ENCODE data around the gene COL20A1. TPM values are rescaled to one million over a fixed set of nuclear protein-coding genes. Genes with fewer than 3 reads are reported as not detected.

Gene COL20A1
- total RNA-seq, 1 donor from 2014 or later = 0.14 TPM

DNA sequence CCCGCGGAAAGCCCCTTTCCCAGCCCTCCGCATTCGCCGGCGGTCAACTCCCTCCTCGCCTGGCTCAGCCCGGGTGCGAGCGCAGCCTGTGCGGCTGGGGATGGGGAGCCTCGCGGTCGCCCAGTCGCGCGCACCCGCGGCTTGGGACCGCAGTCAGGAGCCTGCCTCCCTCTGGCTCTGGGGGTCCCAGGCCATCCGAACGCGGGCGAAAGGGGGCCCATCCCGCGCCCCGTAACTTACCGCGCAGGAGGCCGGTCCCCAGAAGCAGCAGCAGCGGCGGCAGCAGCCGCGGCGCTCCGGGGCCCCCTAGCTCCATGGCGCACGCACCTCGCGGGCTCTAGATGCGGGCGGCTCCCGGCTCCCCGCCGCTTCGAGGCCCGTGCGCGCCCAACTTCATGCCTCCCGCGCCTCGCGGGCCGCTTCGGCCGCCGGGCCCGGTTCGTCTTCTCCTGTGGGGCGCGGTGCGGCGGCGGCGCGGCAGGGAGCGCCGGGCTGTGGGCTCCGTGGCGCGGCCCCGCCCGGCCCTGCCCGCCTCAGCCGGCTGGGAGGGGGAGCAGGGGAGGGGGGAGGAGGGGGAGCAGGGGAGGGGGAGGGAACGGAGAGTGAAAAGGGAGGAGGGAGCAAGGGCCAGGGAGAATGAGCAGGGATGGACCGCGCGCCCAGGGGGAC is 68.0 kb downstream of the COL20A1 start, which contains the start of gene CHRNA4:
Gene CHRNA4 (minus strand): TSS at position 500 of the 669 bp plus-strand sequence. CDS start 184 bp downstream, at position 316.
- DNase-seq (ENCODE audit: low spot score) = no peak

DNA sequence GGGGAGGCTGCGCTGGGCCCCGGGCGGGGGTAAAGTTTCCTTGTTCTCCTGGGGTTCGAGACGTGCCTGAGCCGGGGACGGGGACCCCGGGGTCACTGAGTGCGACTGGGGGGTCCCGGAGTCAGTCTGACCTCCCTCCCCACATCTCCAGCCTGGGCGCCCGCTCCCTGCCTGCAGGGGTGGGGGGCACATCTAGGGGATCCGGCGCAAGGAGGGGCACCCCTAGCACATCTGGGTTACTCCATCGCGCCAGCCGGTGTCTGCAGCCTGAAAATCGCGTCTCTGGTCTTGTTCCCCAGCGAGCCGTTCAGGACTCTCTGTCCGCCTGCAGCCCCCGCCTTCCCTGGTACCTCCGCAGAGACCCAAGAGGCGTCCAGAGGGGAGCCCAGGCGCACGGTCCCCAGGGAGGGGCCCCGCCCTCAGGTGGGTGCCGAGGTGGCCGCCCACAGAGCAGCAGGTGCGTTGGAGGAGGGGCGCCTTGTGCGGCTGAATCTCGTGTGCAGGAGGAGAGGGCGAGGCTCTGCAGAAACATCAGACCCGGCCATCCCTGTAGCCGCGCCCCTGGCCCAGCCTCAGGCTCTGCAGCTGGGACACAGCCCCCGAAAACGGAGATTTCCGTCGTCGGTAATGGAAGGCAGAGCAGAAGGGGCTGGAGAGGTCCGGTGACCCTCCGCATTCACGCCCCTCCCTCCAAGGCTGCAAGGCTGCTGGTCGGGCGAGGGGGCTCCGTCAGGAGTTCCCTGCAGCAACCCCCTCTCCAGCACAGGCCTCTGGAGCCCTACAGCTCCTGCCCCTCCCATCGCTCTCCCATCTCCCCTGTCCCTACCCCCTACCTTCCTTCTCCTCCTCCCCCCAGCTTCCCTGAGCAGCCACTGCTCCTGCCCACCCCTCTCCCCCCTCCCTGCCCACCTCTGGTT is 68.8 kb downstream of the COL20A1 start:
- no peak for DNase-seq (ENCODE audit: low spot score)

GRCh38 chr20:63362436-63363009 is 69.5 kb downstream of the COL20A1 start:
- no peak for DNase-seq (ENCODE audit: low spot score)

GRCh38 chr20:63363013-63363957 is 70.3 kb downstream of the COL20A1 start:
- DNase-seq (ENCODE audit: low spot score) = no peak

- DNase-seq (ENCODE audit: low spot score) = no peak
Observed at GRCh38 chr20:63363981-63364561, 71.1 kb downstream of the COL20A1 start.

- DNase-seq (ENCODE audit: low spot score) = no peak
Observed at GRCh38 chr20:63364801-63365585, 72.0 kb downstream of the COL20A1 start.

- DNase-seq (ENCODE audit: low spot score) = no peak
Observed at GRCh38 chr20:63365601-63366389, 72.8 kb downstream of the COL20A1 start.

- no peak for DNase-seq (ENCODE audit: low spot score)
Observed at GRCh38 chr20:63366390-63367365, 73.7 kb downstream of the COL20A1 start.

- DNase-seq (ENCODE audit: low spot score) = no peak
Observed at GRCh38 chr20:63367446-63368055, 74.6 kb downstream of the COL20A1 start.

DNA sequence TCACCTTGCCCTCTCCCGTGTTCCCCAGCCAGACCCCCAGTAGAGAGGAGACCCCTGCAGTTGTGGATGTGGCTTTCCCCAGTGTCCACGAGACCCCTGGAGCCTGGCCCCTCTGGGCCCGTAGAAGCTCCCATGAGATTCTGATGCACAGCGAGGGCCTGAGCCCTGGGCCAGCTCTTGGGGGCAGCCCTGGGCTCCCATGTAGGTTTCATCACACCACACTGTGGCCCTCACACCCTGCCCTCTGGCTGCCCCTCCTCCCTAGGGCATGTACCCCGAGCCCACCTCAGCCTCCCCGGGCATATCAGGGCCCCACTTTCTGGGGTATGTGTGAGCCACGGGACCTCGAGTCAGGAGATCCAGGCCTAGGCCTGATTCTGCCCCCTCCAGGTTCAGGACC is 75.2 kb downstream of the COL20A1 start:
- no peak for DNase-seq (ENCODE audit: low spot score)

DNA sequence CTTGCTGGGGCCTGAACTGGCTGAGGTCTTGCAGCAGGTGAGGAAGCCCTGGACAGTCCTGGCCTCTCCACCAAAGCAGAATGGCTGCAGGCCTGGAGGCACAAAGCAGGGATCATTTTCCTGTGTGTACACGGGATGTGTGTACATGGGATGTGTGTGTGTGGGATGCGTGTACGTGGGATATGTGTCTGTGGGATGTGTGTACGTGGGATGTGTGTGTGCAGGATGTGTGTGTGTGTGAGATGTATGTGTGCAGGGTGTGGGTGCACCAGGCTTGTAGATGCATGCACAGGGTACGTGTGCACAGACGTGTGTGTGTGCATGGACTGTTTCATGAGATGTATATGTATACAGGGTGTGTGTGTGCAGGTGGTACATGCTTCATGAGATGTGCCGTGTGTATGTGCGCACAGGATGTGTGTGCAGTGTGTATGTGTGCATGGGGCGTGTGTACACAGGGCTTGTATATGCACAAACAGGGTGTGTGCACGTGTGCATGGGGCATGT is 76.1 kb downstream of the COL20A1 start:
- DNase-seq (ENCODE audit: low spot score) = no peak

- no peak for DNase-seq (ENCODE audit: low spot score)
Observed at GRCh38 chr20:63369724-63370617, 77.0 kb downstream of the COL20A1 start.

GRCh38 chr20:63370618-63371187 is 77.7 kb downstream of the COL20A1 start:
- no peak for DNase-seq (ENCODE audit: low spot score)

GRCh38 chr20:63371291-63371865 is 78.4 kb downstream of the COL20A1 start:
- DNase-seq (ENCODE audit: low spot score) = no peak

DNA sequence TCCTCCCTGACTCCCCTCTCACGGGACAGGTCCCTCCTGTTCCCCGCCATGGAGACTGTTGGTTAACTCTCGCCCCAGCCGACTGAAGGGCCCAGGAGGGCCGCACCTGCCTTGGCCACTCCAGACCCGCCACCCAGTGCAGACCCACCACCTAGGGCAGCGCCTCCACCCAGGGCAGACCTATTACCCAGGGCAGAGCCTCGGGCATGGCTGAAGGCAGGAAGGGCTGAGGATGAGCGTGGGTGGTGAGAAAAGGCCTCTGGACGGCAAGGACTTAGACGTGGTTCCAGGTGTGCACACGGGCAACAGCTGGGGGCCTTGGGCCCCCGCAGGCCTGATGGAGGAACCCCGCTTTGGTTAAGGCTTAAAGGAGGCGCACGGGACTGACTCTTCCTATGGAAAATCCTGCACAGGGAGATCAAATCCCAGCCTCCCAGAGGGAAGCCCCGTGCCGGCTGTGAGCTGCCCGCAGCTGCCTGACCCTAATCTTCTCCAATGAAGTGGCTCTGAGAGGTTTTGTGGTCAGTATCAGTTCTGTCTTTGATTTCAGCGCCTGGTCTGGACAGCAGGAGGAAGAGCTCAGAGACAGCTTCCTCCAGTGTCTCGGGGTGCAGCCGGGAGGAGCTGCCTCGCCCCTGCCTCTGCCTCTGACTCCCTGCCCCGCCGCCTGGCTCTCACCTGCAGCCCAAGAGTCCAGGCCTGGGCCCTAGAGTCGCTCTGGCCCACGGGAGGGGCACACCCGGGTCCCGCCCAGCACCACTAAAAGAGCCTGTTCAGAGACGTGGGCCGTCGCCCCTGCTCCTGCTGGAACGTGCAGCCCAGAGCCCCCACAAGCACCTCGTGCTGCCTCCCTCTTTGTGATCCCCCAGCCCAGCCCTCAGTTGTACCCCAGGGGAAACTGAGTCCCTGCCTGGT is 80.2 kb downstream of the COL20A1 start:
- DNase-seq (ENCODE audit: low spot score) = no peak
